ENCODE data around the gene INTS6. TPM values are rescaled to one million over a fixed set of nuclear protein-coding genes. Genes with fewer than 3 reads are reported as not detected.

Gene INTS6
- total RNA-seq, 4 donors from 2014 or later: 16.5 to 24.4 (median 18.0) TPM

DNA sequence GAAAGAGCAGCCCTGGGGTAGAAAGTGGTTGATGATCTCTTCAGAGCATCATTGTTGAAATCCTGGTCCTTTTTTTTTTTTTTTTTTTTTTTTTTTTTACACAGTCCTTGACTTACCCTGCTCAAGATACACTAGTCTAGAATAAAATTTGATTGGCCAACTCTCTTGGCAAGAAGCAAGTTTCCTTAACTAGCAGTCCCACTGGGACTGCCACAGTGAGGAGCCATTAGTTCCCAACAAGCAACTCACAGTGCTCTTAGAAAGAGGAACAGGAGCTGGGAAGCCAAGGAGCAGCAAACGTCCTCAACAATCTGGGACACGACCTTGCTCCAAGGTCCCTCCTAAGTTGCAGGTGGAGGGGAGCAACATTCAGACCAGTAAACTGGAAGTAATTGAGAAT, 47.9 kb upstream of the INTS6 start:
- intact Hi-C loops (cut with DNase I; ENCODE audit: low total_unique reads): no loop called here
- TF ChIP-seq CTCF (IDR thresholded peaks at IDR 0.05 in 4 of 5, conservative IDR thresholded peaks at IDR 0.05 in 1 of 5): no peak
- in situ Hi-C loops (cut with MboI; ENCODE audit: low sequenced_read_pairs in 4 of 4): no loop called here
- DNase-seq: no peak
- Histone ChIP-seq H3K4me1 (no peaks in the 10 kb centered on the region), H3K27me3 (no peaks in the 10 kb centered on the region), H3K9me3 (no peaks in the 10 kb centered on the region), H3K27ac (no peak overlapping the region), H3K36me3 (no peaks in the 10 kb centered on the region), H3K4me3 (no peak overlapping the region)
- ATAC-seq: no peak

DNA sequence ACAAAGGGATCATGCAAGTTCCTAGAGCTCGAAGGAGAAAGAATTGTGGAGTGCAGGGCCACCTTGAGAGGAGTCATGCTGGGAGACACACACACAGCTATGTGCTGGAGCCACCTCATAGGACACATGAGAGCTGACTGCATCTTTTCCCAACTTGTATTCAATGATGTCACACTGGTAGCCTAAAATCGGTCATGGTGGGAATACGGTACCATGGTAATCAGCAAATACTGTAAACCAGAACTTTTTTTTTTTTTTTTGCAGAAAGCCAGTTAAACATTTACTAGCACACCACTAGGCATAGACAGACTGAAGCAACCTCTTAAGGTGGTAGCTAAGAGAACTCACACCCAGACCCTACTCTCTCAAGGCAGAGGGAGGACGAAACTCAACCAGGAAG, 47.0 kb upstream of the INTS6 start:
- intact Hi-C loops (cut with DNase I; ENCODE audit: low total_unique reads) (no loop called here), in situ Hi-C loops (cut with MboI; ENCODE audit: low sequenced_read_pairs in 4 of 4) (no loop called here)
- Histone ChIP-seq H3K4me1 (no peaks in the 10 kb centered on the region), H3K27me3 (no peaks in the 10 kb centered on the region), H3K4me3 (no peak overlapping the region), H3K36me3 (no peaks in the 10 kb centered on the region), H3K9me3 (no peaks in the 10 kb centered on the region), H3K27ac (no peak overlapping the region)
- TF ChIP-seq POLR2A (IDR thresholded peaks at IDR 0.05) (no peak), CTCF (IDR thresholded peaks at IDR 0.05 in 4 of 5, conservative IDR thresholded peaks at IDR 0.05 in 1 of 5) (no peak)
- DNase-seq (no peak), ATAC-seq (no peak)

DNA sequence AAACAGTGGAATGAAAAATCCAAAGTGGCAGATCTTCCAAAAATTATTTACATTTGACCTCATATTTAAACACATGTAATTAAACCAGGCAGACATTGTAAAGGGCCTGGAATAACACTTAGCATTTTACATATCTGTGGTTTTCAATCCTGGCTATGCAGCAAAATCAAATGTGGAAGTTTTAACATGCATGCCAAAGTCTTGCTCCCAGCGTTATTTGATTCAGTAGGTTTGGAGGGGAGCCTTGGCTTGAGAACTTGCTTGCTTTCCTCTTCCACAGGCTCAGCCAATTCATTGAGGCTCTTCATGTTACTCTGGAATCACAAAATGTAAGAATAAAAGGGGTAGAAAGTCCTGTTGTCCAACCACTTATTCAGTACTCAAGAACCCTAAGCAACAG, 42.5 kb upstream of the INTS6 start:
- no peaks in the 10 kb centered on the region for H3K9me3 ChIP-seq
- H3K4me1 ChIP-seq: no peaks in the 10 kb centered on the region
- H3K27me3 ChIP-seq: no peaks in the 10 kb centered on the region
- no peak for DNase-seq
- no peak overlapping the region for H3K27ac ChIP-seq
- H3K36me3 ChIP-seq: no peaks in the 10 kb centered on the region
- no peak overlapping the region for H3K4me3 ChIP-seq
- ATAC-seq: no peak
- intact Hi-C loops (cut with DNase I; ENCODE audit: low total_unique reads): no loop called here
- in situ Hi-C loops (cut with MboI; ENCODE audit: low sequenced_read_pairs in 4 of 4): no loop called here
- TF ChIP-seq POLR2A (IDR thresholded peaks at IDR 0.05) (no peak), CTCF (IDR thresholded peaks at IDR 0.05 in 4 of 5, conservative IDR thresholded peaks at IDR 0.05 in 1 of 5) (no peak)

- Histone ChIP-seq H3K4me3 (no peak overlapping the region), H3K9me3 (no peaks in the 10 kb centered on the region), H3K4me1 (no peaks in the 10 kb centered on the region), H3K36me3 (no peaks in the 10 kb centered on the region), H3K27me3 (no peaks in the 10 kb centered on the region), H3K27ac (no peak overlapping the region)
- ATAC-seq (no peak), DNase-seq (no peak)
- TF ChIP-seq CTCF (IDR thresholded peaks at IDR 0.05 in 4 of 5, conservative IDR thresholded peaks at IDR 0.05 in 1 of 5) (no peak), POLR2A (IDR thresholded peaks at IDR 0.05) (no peak)
- in situ Hi-C loops (cut with MboI; ENCODE audit: low sequenced_read_pairs in 4 of 4): no loop called here
- intact Hi-C loops (cut with DNase I; ENCODE audit: low total_unique reads): no loop called here
Observed at GRCh38 chr13:51494156-51494555, 41.3 kb upstream of the INTS6 start.

DNA sequence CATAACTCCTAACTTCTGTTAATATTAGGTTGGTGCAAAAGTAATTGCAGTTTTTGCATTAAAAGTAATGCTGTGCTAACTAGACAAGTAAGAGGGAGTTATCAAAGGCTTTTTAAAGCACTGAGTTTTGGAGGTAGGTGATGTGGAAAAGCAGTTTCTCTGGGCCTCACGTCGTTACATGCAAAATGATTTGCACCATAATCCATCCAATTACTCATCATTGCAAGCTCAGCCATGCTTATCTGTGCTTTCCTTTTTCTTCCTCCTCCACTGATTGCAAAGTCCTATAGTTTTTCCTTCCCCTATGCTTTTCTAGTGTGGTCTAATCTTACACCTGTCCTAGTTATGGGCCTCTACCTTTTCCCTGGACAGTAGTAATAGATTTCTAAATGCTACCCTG, 35.4 kb upstream of the INTS6 start:
- TF ChIP-seq POLR2A (IDR thresholded peaks at IDR 0.05) (no peak), CTCF (IDR thresholded peaks at IDR 0.05 in 4 of 5, conservative IDR thresholded peaks at IDR 0.05 in 1 of 5) (no peak)
- no peak overlapping the region for H3K4me3 ChIP-seq
- H3K27me3 ChIP-seq: no peaks in the 10 kb centered on the region
- no peaks in the 10 kb centered on the region for H3K9me3 ChIP-seq
- no peaks in the 10 kb centered on the region for H3K4me1 ChIP-seq
- no peaks in the 10 kb centered on the region for H3K36me3 ChIP-seq
- no peak for ATAC-seq
- intact Hi-C loops (cut with DNase I; ENCODE audit: low total_unique reads): no loop called here
- no peak overlapping the region for H3K27ac ChIP-seq
- in situ Hi-C loops (cut with MboI; ENCODE audit: low sequenced_read_pairs in 4 of 4): no loop called here
- DNase-seq: no peak
